Testis (tissue), 2 donors: ENCODE measurements around the gene ZNF618.

Source experiments
- POLR2A ChIP-seq: fragments of 450-650 bp; IDR thresholded peaks from one replicate; pipeline ENCODE4 v1.6.1; 2017; ENCODE audit warnings: antibody characterized with exemption, mild to moderate bottlenecking, moderate library complexity
- TF ChIP-seq, protein P1 (sequence below), 3 experiments: fragments of 450-650 bp in 2 of 3; fragments of 200-600 bp in 1 of 3; sonication (generic) in 1 of 3; IDR thresholded peaks; one replicate each; pipeline ENCODE4 v1.5.1; 2016 to 2019; ENCODE audit warnings: antibody characterized with exemption in 3 of 3, mild to moderate bottlenecking in 2 of 3, moderate library complexity in 1 of 3

GRCh38 chr9:114093031-114093471, 216.9 kb downstream of the ZNF618 start:
- TF ChIP-seq, protein P1, sequence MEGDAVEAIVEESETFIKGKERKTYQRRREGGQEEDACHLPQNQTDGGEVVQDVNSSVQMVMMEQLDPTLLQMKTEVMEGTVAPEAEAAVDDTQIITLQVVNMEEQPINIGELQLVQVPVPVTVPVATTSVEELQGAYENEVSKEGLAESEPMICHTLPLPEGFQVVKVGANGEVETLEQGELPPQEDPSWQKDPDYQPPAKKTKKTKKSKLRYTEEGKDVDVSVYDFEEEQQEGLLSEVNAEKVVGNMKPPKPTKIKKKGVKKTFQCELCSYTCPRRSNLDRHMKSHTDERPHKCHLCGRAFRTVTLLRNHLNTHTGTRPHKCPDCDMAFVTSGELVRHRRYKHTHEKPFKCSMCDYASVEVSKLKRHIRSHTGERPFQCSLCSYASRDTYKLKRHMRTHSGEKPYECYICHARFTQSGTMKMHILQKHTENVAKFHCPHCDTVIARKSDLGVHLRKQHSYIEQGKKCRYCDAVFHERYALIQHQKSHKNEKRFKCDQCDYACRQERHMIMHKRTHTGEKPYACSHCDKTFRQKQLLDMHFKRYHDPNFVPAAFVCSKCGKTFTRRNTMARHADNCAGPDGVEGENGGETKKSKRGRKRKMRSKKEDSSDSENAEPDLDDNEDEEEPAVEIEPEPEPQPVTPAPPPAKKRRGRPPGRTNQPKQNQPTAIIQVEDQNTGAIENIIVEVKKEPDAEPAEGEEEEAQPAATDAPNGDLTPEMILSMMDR (IDR thresholded peaks at IDR 0.05), result no peak
- TF ChIP-seq POLR2A, result no peak
